ENCODE results near the gene FBXW5.

DNA sequence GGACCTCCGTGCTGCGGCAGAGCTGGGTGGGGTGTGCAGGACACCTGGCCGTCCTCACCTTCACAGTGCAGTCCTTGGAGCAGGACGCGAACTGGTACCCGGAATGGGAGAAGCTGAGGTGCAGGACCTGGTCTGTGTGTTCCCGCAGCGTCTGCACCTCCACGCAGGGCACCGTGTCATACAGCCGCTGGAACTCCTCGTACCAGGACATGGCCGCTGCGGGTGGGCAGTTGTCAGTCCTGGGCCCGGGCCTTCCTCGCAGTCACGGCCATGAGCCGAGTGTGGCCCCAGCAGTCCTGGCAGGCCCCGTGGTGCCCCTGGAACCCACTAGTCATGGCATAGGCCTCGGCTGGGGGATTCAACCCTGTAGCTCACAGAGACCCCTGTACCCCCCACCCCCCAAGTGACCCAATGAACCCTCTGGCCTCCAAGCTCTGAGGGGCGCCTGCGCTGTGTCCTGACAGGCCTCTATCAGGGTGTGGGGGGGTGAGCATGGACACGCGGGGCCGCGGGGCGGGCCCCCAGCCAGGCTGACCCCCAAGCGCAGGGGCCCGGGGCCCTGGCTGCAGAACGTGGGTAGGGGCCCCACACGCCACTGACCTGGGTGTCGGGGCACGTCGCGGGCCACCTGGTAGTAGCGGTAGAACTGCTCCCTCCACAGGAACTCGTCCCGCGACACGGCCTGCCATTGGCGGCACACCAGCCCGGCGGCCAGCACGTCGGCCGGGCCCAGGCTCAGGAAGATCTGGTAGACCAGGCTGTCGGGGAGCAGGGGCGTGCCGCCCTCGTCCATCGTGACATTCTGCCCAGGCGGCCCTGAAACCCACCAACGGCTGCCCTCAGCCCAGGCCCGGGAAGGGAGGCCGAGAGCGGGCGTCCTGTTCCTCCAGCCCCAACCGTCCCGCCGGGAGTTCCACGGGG lies 987 bp downstream of the FBXW5 start:
- TF ChIP-seq, protein P1, sequence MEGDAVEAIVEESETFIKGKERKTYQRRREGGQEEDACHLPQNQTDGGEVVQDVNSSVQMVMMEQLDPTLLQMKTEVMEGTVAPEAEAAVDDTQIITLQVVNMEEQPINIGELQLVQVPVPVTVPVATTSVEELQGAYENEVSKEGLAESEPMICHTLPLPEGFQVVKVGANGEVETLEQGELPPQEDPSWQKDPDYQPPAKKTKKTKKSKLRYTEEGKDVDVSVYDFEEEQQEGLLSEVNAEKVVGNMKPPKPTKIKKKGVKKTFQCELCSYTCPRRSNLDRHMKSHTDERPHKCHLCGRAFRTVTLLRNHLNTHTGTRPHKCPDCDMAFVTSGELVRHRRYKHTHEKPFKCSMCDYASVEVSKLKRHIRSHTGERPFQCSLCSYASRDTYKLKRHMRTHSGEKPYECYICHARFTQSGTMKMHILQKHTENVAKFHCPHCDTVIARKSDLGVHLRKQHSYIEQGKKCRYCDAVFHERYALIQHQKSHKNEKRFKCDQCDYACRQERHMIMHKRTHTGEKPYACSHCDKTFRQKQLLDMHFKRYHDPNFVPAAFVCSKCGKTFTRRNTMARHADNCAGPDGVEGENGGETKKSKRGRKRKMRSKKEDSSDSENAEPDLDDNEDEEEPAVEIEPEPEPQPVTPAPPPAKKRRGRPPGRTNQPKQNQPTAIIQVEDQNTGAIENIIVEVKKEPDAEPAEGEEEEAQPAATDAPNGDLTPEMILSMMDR (conservative IDR thresholded peaks at IDR 0.05): no peak
- TF ChIP-seq EZH2 (IDR thresholded peaks at IDR 0.05; ENCODE audit: low read depth): no peak

Data from PC-9 (cell line).